HFFc6 (cell line): Measurements from ENCODE around the gene NPTX1. TPM values are rescaled to one million over a fixed set of nuclear protein-coding genes. Genes with fewer than 3 reads are reported as not detected.

Source experiments
- DNase-seq: peaks from one replicate; pipeline ENCODE4 v3.0.0-alpha.2; 2018
- H3K27ac Mint-ChIP-seq: 2 replicates; pipeline ENCODE4 v1.8.0; 2020; ENCODE audit warnings: mild to moderate bottlenecking, mixed read lengths
- H3K27me3 Mint-ChIP-seq: 2 replicates; pipeline ENCODE4 v1.8.0; 2021; ENCODE audit warnings: mild to moderate bottlenecking, moderate library complexity, mixed read lengths; ENCODE audit not compliant: insufficient read depth
- H3K36me3 Mint-ChIP-seq: 2 replicates; pipeline ENCODE4 v1.8.0; 2021; ENCODE audit warnings: low read depth, mixed read lengths
- H3K4me1 Mint-ChIP-seq: 2 replicates; pipeline ENCODE4 v1.8.0; 2020; ENCODE audit warnings: low read depth, mixed read lengths
- H3K4me3 Mint-ChIP-seq: 2 replicates; pipeline ENCODE4 v1.8.0; 2020; ENCODE audit warnings: mild to moderate bottlenecking, moderate library complexity, mixed read lengths
- H3K9me3 Mint-ChIP-seq: 2 replicates; pipeline ENCODE4 v1.8.0; 2020; ENCODE audit warnings: mild to moderate bottlenecking, mixed read lengths
- total RNA-seq, 6 experiments: library from RNA; stranded (reverse); fragmentation: NEBNext Ultra II Directional; extraction: Animal tissue kit (Norgen Biotek cat#: 25700); gene quantifications; 2 replicates in 1 of 6; 3 replicates in 5 of 6; pipeline ENCODE4 v1.2.3, GENCODE V29; 2021
- TF ChIP-seq, protein P1 (sequence below): fragments of 200-600 bp; sonication (generic); IDR thresholded peaks from 2 replicates; pipeline ENCODE4 v1.5.0; 2021; ENCODE audit warnings: antibody characterized with exemption, mild to moderate bottlenecking

The NPTX1 gene
- total RNA-seq, 6 experiments from 2014 or later: 0.26 to 2.9 (median 2.6) TPM

DNA sequence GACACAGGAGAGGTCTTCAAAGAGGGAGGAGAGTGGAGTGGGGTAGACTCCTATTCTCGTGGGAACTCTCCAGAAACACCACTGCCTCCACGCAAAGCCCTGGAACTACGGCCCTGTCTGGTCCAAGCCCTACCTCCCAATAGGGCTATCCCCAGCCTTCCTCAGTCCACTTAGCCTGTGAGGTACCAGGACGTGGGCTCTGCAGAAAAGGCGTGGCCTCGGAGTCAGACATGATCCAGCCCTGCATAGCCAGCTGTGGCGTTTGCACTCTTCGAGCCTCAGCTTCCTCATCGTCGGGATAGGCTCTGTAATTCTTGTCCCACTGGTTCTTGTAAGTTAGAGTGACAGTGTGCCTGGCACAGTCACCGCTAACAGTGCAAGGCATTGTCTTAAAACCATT is 47.6 kb downstream of the NPTX1 start:
- no peak for DNase-seq
- no peak overlapping the region for H3K4me3 Mint-ChIP-seq
- no peaks in the 10 kb centered on the region for H3K36me3 Mint-ChIP-seq
- H3K4me1 Mint-ChIP-seq: no peaks in the 10 kb centered on the region
- TF ChIP-seq, protein P1, sequence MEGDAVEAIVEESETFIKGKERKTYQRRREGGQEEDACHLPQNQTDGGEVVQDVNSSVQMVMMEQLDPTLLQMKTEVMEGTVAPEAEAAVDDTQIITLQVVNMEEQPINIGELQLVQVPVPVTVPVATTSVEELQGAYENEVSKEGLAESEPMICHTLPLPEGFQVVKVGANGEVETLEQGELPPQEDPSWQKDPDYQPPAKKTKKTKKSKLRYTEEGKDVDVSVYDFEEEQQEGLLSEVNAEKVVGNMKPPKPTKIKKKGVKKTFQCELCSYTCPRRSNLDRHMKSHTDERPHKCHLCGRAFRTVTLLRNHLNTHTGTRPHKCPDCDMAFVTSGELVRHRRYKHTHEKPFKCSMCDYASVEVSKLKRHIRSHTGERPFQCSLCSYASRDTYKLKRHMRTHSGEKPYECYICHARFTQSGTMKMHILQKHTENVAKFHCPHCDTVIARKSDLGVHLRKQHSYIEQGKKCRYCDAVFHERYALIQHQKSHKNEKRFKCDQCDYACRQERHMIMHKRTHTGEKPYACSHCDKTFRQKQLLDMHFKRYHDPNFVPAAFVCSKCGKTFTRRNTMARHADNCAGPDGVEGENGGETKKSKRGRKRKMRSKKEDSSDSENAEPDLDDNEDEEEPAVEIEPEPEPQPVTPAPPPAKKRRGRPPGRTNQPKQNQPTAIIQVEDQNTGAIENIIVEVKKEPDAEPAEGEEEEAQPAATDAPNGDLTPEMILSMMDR: no peak
- no peak overlapping the region for H3K27ac Mint-ChIP-seq
- no peaks in the 10 kb centered on the region for H3K9me3 Mint-ChIP-seq
- peaks cover 2% of the 10 kb centered on the region for H3K27me3 Mint-ChIP-seq

DNA sequence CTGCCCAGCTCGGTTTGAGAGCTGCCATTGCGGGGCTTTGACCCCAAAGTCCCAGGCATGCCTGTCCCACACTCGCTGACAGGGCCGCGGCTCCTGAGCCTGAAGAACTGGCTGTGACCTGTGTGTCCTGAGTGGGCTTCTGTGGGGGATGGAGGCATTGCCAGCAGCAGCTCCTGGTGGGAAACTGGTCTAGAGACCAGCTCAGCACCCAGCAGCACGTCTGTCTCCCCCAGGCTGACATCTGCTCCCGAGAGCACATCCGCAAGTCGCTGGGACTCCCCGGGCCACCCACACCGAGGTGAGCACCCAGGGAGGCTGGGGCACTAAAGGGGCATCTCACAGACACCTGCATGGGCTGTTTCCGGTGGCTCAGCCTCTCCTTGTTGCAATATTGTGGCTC is 48.0 kb downstream of the NPTX1 start:
- no peak overlapping the region for H3K27ac Mint-ChIP-seq
- H3K9me3 Mint-ChIP-seq: no peaks in the 10 kb centered on the region
- TF ChIP-seq, protein P1: no peak
- H3K4me3 Mint-ChIP-seq: no peak overlapping the region
- H3K4me1 Mint-ChIP-seq: no peaks in the 10 kb centered on the region
- H3K27me3 Mint-ChIP-seq: peaks cover 2% of the 10 kb centered on the region
- no peaks in the 10 kb centered on the region for H3K36me3 Mint-ChIP-seq
- no peak for DNase-seq

DNA sequence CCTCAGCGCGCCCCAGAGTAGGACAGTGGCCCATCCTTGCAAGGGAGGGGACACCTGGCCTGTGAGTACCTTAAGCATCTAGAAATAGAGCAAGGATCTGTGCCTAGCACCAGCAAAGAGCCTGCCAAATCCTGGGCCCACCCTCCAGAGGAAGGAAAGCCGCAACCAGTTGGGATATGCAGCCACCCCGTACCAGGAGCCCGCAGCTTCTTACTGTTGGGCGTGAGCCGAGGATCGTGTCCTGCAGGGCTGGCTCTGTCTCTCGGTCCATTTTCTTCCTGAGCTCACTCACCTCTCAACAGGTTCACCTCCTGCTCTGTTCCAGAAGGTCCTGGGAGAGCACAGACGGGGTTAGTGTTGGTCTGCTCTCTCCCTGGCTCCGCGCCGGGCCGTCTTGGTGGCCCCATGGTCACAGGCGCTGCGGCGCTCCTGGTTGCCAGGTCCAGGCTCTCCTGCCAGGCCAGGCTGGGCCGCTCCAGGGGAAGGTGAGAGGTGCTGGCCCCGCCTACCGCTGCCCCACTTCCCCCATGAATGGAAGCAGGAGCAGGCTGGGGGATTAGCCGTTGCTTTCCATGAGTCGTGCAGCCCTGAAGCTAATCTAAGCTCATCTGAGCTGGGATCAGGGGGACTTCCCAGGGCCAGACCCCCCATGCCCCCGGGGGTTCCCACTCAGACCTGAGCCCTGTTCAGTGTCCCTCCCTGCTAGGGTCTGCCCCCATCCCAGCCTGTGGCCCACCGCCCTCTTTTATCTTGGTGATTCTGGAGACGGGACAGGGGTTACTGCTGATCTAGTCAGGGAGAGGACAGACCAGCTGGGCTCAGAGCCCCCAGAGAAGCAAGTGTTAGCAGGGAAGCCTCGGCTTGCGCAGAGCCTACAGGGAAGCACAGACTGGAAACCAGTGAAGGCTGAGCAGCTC is 48.8 kb downstream of the NPTX1 start:
- Mint-ChIP-seq H3K27ac (no peak overlapping the region), H3K4me3 (no peak overlapping the region), H3K27me3 (peaks cover 2% of the 10 kb centered on the region), H3K9me3 (no peaks in the 10 kb centered on the region), H3K36me3 (no peaks in the 10 kb centered on the region), H3K4me1 (no peaks in the 10 kb centered on the region)
- TF ChIP-seq, protein P1: no peak
- DNase-seq: no peak

DNA sequence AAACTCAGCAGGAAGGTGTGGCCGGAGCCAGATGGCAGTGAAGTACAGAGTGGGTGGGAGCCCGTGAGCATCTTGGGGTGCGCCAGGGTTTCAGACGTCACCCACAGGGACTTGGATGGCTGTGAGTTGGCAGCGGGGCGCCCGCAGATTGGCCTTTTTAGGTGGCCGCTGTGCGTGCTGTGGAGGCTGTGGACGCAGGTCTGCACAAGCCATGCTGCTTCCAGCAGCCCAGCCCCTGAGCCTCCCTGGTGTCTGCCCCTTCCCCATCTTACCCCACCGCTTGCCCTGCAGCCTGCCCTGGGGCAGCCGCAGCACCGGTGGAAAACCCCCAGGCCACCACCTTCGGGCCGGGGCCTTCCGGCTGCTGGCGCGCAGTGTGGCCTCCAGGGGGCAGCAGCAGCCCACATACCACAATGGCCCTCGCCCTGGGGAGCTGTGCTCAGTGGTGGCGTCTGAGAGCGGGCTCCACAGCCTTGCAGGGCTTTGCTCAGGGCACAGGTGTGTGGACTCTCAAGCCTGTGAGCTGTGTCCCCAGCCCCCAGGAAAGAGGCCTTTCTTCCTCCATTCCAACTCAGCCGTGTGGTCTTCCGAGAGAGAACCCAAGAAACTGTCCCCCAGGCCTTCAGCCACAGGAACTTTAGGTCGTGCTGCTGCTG is 49.6 kb downstream of the NPTX1 start:
- no peaks in the 10 kb centered on the region for H3K36me3 Mint-ChIP-seq

DNA sequence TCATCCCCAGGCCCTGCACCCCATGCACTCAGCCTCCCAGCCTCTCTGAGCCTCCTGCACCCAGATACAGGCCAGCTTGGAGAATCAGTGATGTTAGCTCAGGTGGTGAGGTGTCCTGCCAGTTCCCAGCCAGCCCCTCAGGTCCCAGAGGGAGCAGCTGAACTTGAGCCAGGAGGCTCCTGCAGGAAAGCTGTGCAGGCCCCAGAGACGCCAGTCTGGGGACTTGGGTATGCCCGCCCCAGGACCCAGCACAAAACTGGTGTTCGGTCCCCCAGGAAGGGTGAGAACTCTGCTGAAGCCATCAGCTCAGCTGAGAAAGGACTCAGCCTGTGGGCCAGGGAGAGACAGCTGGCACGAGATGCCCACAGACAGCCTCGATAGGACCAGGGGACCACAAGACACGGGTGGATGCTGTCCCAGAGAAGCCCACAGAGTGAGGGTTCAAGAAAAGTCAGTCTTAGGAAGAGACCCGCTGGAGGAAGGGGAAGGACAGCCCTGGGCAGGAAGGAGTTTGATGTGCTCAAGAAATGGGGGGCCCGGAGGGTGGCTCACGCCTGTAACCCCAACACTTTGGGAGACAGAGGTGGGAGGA is 50.5 kb downstream of the NPTX1 start:
- peak overlapping the region; percentile 13; the same call in 1 of the 2 replicates for H3K27ac Mint-ChIP-seq
- DNase-seq: no peak
- no peaks in the 10 kb centered on the region for H3K36me3 Mint-ChIP-seq
- H3K4me1 Mint-ChIP-seq: no peaks in the 10 kb centered on the region
- H3K9me3 Mint-ChIP-seq: no peaks in the 10 kb centered on the region
- H3K4me3 Mint-ChIP-seq: no peak overlapping the region
- H3K27me3 Mint-ChIP-seq: no peaks in the 10 kb centered on the region; the same call in 1 of the 2 replicates
- TF ChIP-seq, protein P1: no peak

More for the DNA sequence above, 49.6 kb downstream of the NPTX1 start:
- TF ChIP-seq, protein P1: peak; percentile 99
- no peak overlapping the region for H3K27ac Mint-ChIP-seq
- DNase-seq: peak; percentile 37
- no peaks in the 10 kb centered on the region for H3K4me1 Mint-ChIP-seq
- no peaks in the 10 kb centered on the region for H3K9me3 Mint-ChIP-seq
- H3K4me3 Mint-ChIP-seq: no peak overlapping the region
- H3K27me3 Mint-ChIP-seq: peaks cover 2% of the 10 kb centered on the region
